Sigmoid colon (tissue), 7 donors: ENCODE data around the gene HLA-DOB. TPM values are rescaled to one million over a fixed set of nuclear protein-coding genes. Genes with fewer than 3 reads are reported as not detected.
A peak's percentile ranks its signal among the peaks of the same experiment; 100 is the strongest.

Experiments used
- DNase-seq: peaks from one replicate; pipeline ENCODE4 v3.0.0-alpha.2; 2019
- H3K27ac ChIP-seq, 4 donors: fragments of 200-600 bp; sonication (generic); one replicate each; pipeline ENCODE4 v1.5.1; 2016 to 2019; ENCODE audit warnings: mild to moderate bottlenecking in 1 of 4
- H3K27me3 ChIP-seq, 3 donors: fragments of 200-600 bp; sonication (generic); one replicate each; pipeline ENCODE4 v1.5.1; 2019; ENCODE audit warnings: mild to moderate bottlenecking in 1 of 3
- H3K36me3 ChIP-seq, 4 donors: fragments of 200-600 bp; sonication (generic); one replicate each; pipeline ENCODE4 v1.5.1; 2016 to 2019
- H3K4me1 ChIP-seq, 4 donors: fragments of 200-600 bp; sonication (generic); one replicate each; pipeline ENCODE4 v1.5.1; 2017 to 2019
- H3K4me3 ChIP-seq, 4 donors: fragments of 200-600 bp; sonication (generic); one replicate each; pipeline ENCODE4 v1.5.1; 2017 to 2019; ENCODE audit warnings: mild to moderate bottlenecking in 2 of 4, moderate library complexity in 1 of 4
- H3K9me3 ChIP-seq, 4 donors: fragments of 200-600 bp in 3 of 4; sonication (generic) in 3 of 4; one replicate each; pipeline versions ENCODE4 v1.5.1 to v1.6.1; 2013 to 2019
- EP300 ChIP-seq, 4 donors: sonication (generic); formaldehyde crosslinking; IDR thresholded peaks; one replicate each; pipeline ENCODE4 v1.6.1; 2017; ENCODE audit warnings: antibody characterized with exemption in 4 of 4
- POLR2A ChIP-seq, 2 donors: fragments of 450-650 bp; IDR thresholded peaks; one replicate each; pipeline ENCODE4 v1.6.1; 2016; ENCODE audit warnings: antibody characterized with exemption in 2 of 2, mild to moderate bottlenecking in 2 of 2, moderate library complexity in 2 of 2
- POLR2AphosphoS5 ChIP-seq, 4 donors: sonication (generic); formaldehyde crosslinking; IDR thresholded peaks; one replicate each; pipeline ENCODE4 v1.6.1; 2017; ENCODE audit warnings: antibody characterized with exemption in 4 of 4
- WGBS, 2 donors: extraction: QIAGEN DNeasy Blood & Tissue Kit; methylation state at CpG; one replicate each; pipeline ENCODE4 v1.1.7; 2013; 5-methylcytosine and 5-hydroxymethylcytosine counted together
- intact Hi-C: fragments of 100-400 bp; cut with DNase I; formaldehyde crosslinking; loops from one replicate; pipeline ENCODE4 v1.15.1; 2023
- polyA plus RNA-seq, 3 donors: library from polyadenylated mRNA; stranded (reverse); fragments of 200-250 nt; gene quantifications; one replicate each; pipeline ENCODE4 v1.2.3, GENCODE V29; 2013
- total RNA-seq, 4 donors: library from RNA; depleted of rRNA; stranded (reverse); fragments of >200 nt; gene quantifications; one replicate each; pipeline ENCODE4 v1.1.0, GENCODE V29; 2016
- TF ChIP-seq, protein P1 (sequence below), 4 experiments: fragments of 450-650 bp in 3 of 4; fragments of 200-600 bp in 1 of 4; IDR thresholded peaks; one replicate each; pipeline ENCODE4 v1.5.1; 2016 to 2019; ENCODE audit warnings: antibody characterized with exemption in 4 of 4, mild to moderate bottlenecking in 3 of 4, moderate library complexity in 2 of 4
- donor health status: healthy with polysubstance abuse.
- donor health status: Bipolar disorder and iron deficiency.
- donor health status: healthy.

Gene HLA-DOB
- total and polyA plus RNA-seq, 7 donors, result 0.68 to 31.8 (median 1.6) TPM; not detected in 2

- H3K4me3 ChIP-seq, result peak within 1 kb of the TSS; percentile 80 to 90 (median 82)
- H3K36me3 ChIP-seq, result peaks cover 7 to 46% (median 24%) of the 10 kb centered on the region in 4 donors
- no peaks in the 10 kb centered on the region for H3K27me3 ChIP-seq
- intact Hi-C loops, result loop anchor here (1.0 to 5.0 kb wide), 3 partner anchors 9 to 354 kb away; partner anchors contain the start of genes PSMB8, RING1 and TAP2
- peak; percentile 99 for DNase-seq
- TF ChIP-seq POLR2A (IDR thresholded peaks at IDR 0.05), result peak; percentile 97 to 98
- TF ChIP-seq EP300 (IDR thresholded peaks at IDR 0.05), result peak in 2 of 4 donors; percentile 53 to 69
- peak; percentile 95 to 98 (median 98) for TF ChIP-seq POLR2AphosphoS5 (IDR thresholded peaks at IDR 0.05)
- TF ChIP-seq, protein P1, sequence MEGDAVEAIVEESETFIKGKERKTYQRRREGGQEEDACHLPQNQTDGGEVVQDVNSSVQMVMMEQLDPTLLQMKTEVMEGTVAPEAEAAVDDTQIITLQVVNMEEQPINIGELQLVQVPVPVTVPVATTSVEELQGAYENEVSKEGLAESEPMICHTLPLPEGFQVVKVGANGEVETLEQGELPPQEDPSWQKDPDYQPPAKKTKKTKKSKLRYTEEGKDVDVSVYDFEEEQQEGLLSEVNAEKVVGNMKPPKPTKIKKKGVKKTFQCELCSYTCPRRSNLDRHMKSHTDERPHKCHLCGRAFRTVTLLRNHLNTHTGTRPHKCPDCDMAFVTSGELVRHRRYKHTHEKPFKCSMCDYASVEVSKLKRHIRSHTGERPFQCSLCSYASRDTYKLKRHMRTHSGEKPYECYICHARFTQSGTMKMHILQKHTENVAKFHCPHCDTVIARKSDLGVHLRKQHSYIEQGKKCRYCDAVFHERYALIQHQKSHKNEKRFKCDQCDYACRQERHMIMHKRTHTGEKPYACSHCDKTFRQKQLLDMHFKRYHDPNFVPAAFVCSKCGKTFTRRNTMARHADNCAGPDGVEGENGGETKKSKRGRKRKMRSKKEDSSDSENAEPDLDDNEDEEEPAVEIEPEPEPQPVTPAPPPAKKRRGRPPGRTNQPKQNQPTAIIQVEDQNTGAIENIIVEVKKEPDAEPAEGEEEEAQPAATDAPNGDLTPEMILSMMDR (IDR thresholded peaks at IDR 0.05), result peak; percentile 71 to 89 (median 82)
- peak within 1 kb of the TSS; percentile 96 to 99 (median 98) for H3K27ac ChIP-seq
- peaks cover 0 to 35% (median 26%) of the 10 kb centered on the region in 4 donors for H3K4me1 ChIP-seq
- WGBS, 2 donors, result 0 to 1% methylated on average over 68 of the region's 68 CpGs
- H3K9me3 ChIP-seq, result no peaks in the 10 kb centered on the region
These were observed 37.0 kb upstream of the HLA-DOB start, which contains the start of the genes PSMB9 and TAP1 for GRCh38 chr6:32853541-32854375. TSS of gene PSMB9 (plus strand) at chr6:32854192. CDS start at chr6:32854230, 38 bp downstream. TSS of gene TAP1 (minus strand) at chr6:32853704. CDS start at chr6:32853636, 68 bp downstream.

DNA sequence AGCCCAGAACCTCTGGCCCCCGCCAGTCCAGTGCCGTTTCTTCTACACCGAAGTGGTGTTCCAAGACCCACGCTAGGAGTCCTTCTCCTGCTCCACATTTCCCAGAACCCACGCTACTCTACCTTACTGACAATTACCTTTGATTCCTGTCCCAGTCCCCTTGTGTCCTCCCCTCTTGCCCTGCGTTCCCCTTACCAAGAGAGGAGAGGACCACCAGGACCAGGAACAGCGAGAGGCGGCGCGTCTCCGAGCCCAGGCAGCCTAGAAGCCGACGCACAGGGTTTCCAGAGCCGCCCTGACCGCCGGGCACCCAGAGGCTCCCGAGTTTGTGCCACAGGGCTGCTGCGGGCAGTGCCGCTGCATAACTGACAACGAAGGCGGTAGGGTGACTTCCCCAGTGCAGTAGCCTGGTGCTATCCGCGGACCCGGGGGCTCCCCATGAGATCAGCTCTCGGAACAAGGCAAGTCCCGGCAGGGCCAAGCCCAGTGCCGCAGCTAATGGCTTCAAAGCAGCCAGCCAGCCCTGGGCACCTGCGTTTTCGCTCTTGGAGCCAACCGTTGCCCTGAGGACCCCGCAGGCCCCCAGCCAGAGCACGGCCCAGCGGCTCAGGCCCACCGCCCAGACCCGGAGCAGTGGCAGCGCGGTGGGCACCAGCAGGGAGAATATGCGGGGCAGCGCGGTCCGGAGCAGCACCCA, 36.2 kb upstream of the HLA-DOB start:
- intact Hi-C loops, result loop anchor here (1.0 to 5.0 kb wide), 2 partner anchors 15 to 354 kb away; partner anchors contain the start of genes RING1 and TAP2
- Histone ChIP-seq H3K27me3 (no peaks in the 10 kb centered on the region), H3K9me3 (no peaks in the 10 kb centered on the region), H3K4me1 (peaks cover 0 to 35% (median 26%) of the 10 kb centered on the region in 4 donors), H3K27ac (peak overlapping the region; percentile 96 to 99 (median 98)), H3K36me3 (peaks cover 12 to 46% (median 27%) of the 10 kb centered on the region in 4 donors), H3K4me3 (peak overlapping the region; percentile 80 to 90 (median 82))
- WGBS, 2 donors, result 0% methylated on average over 41 of the region's 41 CpGs
- DNase-seq, result peak; percentile 80
- TF ChIP-seq POLR2AphosphoS5 (IDR thresholded peaks at IDR 0.05), result peak in 1 of 4 donors; percentile 47
- no peak for TF ChIP-seq EP300 (IDR thresholded peaks at IDR 0.05)
- TF ChIP-seq, protein P1 (IDR thresholded peaks at IDR 0.05), result no peak
- peak in 1 of 2 donors; percentile 15 for TF ChIP-seq POLR2A (IDR thresholded peaks at IDR 0.05)

DNA sequence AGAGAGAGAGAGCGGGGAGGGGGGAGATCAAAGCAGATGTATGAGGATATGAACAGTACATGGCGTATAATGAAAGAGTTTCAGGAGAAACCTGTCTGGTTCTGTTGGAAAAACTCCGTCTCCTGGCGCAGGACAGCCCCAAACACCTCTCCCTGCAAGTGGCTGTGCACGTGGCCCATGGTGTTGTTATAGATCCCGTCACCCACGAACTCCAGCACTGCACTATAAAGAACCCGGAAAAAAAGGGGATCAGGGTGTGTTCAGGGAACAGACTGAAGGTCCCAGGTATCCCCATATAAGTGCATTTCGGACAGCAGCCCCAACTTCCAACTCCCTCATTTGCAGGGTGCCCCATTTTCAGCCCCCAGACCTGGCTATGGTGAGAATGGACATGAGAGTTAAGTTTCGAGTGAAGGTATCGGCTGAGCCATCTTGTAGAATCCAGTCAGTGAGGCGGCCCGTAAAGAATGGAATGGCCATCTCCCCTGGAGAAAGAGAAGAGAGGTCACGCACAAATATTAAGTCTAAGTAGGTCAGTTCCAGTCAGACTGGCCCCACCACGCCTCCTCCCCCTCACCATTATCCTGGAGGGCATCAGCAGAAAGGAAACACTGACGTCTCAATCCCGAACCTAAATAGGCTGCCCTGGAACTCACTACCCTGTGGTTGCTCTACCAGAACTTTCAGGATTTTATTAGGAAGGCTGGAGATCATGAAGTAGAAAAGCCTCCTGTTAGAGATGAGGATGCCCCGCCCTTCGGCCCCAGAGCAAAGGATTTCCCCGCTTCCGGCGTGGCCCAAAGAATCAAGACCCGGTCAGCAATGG, 35.4 kb upstream of the HLA-DOB start:
- DNase-seq, result peak; percentile 79
- TF ChIP-seq EP300 (IDR thresholded peaks at IDR 0.05), result no peak
- TF ChIP-seq POLR2A (IDR thresholded peaks at IDR 0.05), result no peak
- peak in 1 of 4 donors; percentile 24 for TF ChIP-seq POLR2AphosphoS5 (IDR thresholded peaks at IDR 0.05)
- peaks cover 12 to 46% (median 28%) of the 10 kb centered on the region in 4 donors for H3K36me3 ChIP-seq
- 41 to 43% methylated on average over 23 of the region's 23 CpGs for WGBS, 2 donors
- H3K27ac ChIP-seq, result peak overlapping the region; percentile 96 to 99 (median 98)
- H3K9me3 ChIP-seq, result no peaks in the 10 kb centered on the region
- peaks cover 0 to 35% (median 26%) of the 10 kb centered on the region in 4 donors for H3K4me1 ChIP-seq
- peak overlapping the region; percentile 80 to 90 (median 82) for H3K4me3 ChIP-seq
- intact Hi-C loops, result loop anchor here (5.0 kb wide), 1 partner anchor 355 kb away; the partner anchor contains the start of gene RING1
- no peaks in the 10 kb centered on the region for H3K27me3 ChIP-seq

- peaks cover 0 to 32% (median 26%) of the 10 kb centered on the region in 4 donors for H3K4me1 ChIP-seq
- peaks cover 20 to 57% (median 37%) of the 10 kb centered on the region in 4 donors for H3K36me3 ChIP-seq
- no peaks in the 10 kb centered on the region for H3K27me3 ChIP-seq
- H3K27ac ChIP-seq, result peak overlapping the region; percentile 96 to 99 (median 98)
- DNase-seq, result no peak
- no peak overlapping the region for H3K4me3 ChIP-seq
- H3K9me3 ChIP-seq, result no peaks in the 10 kb centered on the region
- intact Hi-C loops, result loop anchor here (5.0 kb wide), 1 partner anchor 356 kb away; the partner anchor contains the start of gene RING1
- 87 to 91% methylated on average over 4 of the region's 4 CpGs for WGBS, 2 donors
- TF ChIP-seq POLR2AphosphoS5 (IDR thresholded peaks at IDR 0.05), result no peak
- TF ChIP-seq POLR2A (IDR thresholded peaks at IDR 0.05), result no peak
- no peak for TF ChIP-seq EP300 (IDR thresholded peaks at IDR 0.05)
- TF ChIP-seq, protein P1 (IDR thresholded peaks at IDR 0.05), result no peak
These were observed 34.2 kb upstream of the HLA-DOB start for GRCh38 chr6:32851025-32851424.
